IMR-90 (cell line): ENCODE measurements around the gene C1orf74. TPM values are rescaled to one million over a fixed set of nuclear protein-coding genes. Genes with fewer than 3 reads are reported as not detected.
A peak's percentile ranks its signal among the peaks of the same experiment; 100 is the strongest.

Experiments used
- ATAC-seq: fragments of 200-7000 bp; cut with Tn5 transposase; 2 replicates; pipeline ENCODE4 v1.9.1; 2020; ENCODE audit warnings: low read depth, mild to moderate bottlenecking, moderate library complexity
- BruUV-seq: library from RNA; stranded (reverse); fragments of 400-500 nt; replicated peaks from 2 replicates; lab custom pipeline; 2021; lab: Mats Ljungman, UMichigan
- CTCF ChIA-PET: fragments of 300-600 bp; formaldehyde crosslinking; extraction: SDS; loops from one replicate; lab custom pipeline; 2021; ENCODE audit warnings: antibody characterized with exemption; lab: Yijun Ruan, JAX
- POLR2A ChIA-PET: fragments of 300-600 bp; sonication (Branson Sonifier 250); formaldehyde crosslinking; loops from one replicate; lab custom pipeline; 2022; ENCODE audit warnings: antibody characterized with exemption; ENCODE audit not compliant: unreplicated experiment; lab: Charles Lee
- DNase-seq: peaks from one replicate; pipeline ENCODE4 v3.0.0; 2013
- H2AFZ ChIP-seq: replicated peaks from 2 replicates; pipeline ENCODE3; 2013; ENCODE audit warnings: low read length, mild to moderate bottlenecking; ENCODE audit not compliant: poor library complexity
- H2AK5ac ChIP-seq: 2 replicates; pipeline ENCODE4 v1.6.1; 2013; ENCODE audit warnings: low read depth, low read length, inconsistent platforms
- H2AK9ac ChIP-seq: replicated peaks from 2 replicates; pipeline ENCODE3; 2013; ENCODE audit warnings: mild to moderate bottlenecking, low read depth, low read length, moderate library complexity; ENCODE audit not compliant: poor library complexity
- H2BK120ac ChIP-seq: 2 replicates; pipeline ENCODE4 v1.6.1; 2013; ENCODE audit warnings: low read depth, low read length, inconsistent platforms
- H2BK15ac ChIP-seq: 3 replicates; pipeline ENCODE4 v1.6.1; 2013; ENCODE audit warnings: low read depth, low read length, inconsistent platforms
- H2BK20ac ChIP-seq: 2 replicates; pipeline ENCODE4 v1.6.1; 2013; ENCODE audit warnings: low read depth, mild to moderate bottlenecking, inconsistent platforms, low read length, moderate library complexity
- H2BK5ac ChIP-seq: 2 replicates; pipeline ENCODE4 v1.6.1; 2013; ENCODE audit warnings: mild to moderate bottlenecking, low read depth, low read length, inconsistent platforms; ENCODE audit not compliant: poor library complexity, severe bottlenecking
- H3K14ac ChIP-seq: replicated peaks from 2 replicates; pipeline ENCODE4 v1.6.1; 2013; ENCODE audit warnings: low read depth, low read length, inconsistent platforms
- H3K18ac ChIP-seq: 2 replicates; pipeline ENCODE4 v1.6.1; 2013; ENCODE audit warnings: low read depth, low read length, control low read depth
- H3K23ac ChIP-seq: 2 replicates; pipeline ENCODE4 v1.6.1; 2013; ENCODE audit warnings: low read depth, low read length, inconsistent platforms
- H3K27ac ChIP-seq: 2 replicates; pipeline ENCODE4 v1.5.1; 2013; ENCODE audit warnings: mild to moderate bottlenecking, control low read depth, low read length; ENCODE audit not compliant: insufficient read depth
- H3K27me3 ChIP-seq: 2 replicates; pipeline ENCODE4 v1.6.1; 2013; ENCODE audit warnings: low read length; ENCODE audit not compliant: control insufficient read depth, insufficient read depth
- H3K36me3 ChIP-seq: 2 replicates; pipeline ENCODE4 v1.6.1; 2013; ENCODE audit warnings: low read length, mixed read lengths; ENCODE audit not compliant: control insufficient read depth, insufficient read depth
- H3K4ac ChIP-seq: 2 replicates; pipeline ENCODE4 v1.6.1; 2013; ENCODE audit warnings: low read depth, low read length, inconsistent platforms
- H3K4me1 ChIP-seq: 2 replicates; pipeline ENCODE4 v1.6.1; 2013; ENCODE audit warnings: low read length, mixed read lengths; ENCODE audit not compliant: control insufficient read depth, insufficient read depth
- H3K4me2 ChIP-seq: 2 replicates; pipeline ENCODE4 v1.6.1; 2013; ENCODE audit warnings: low read depth, mild to moderate bottlenecking, control low read depth, low read length, moderate library complexity
- H3K4me3 ChIP-seq: 2 replicates; pipeline ENCODE4 v1.5.1; 2013; ENCODE audit warnings: low read depth, mild to moderate bottlenecking, control low read depth, low read length, moderate library complexity; ENCODE audit not compliant: insufficient read depth
- H3K56ac ChIP-seq: 2 replicates; pipeline ENCODE4 v1.6.1; 2013; ENCODE audit warnings: low read length, inconsistent platforms; ENCODE audit not compliant: insufficient read depth; ENCODE audit errors: extremely low read depth
- H3K79me1 ChIP-seq, 2 experiments: 2 replicates each; pipeline ENCODE4 v1.6.1; 2013; ENCODE audit warnings: low read length in 2 of 2, inconsistent platforms in 1 of 2, low read depth in 1 of 2
- H3K9ac ChIP-seq: 2 replicates; pipeline ENCODE4 v1.6.1; 2013; ENCODE audit warnings: low read depth, low read length, control low read depth
- H3K9me1 ChIP-seq: 2 replicates; pipeline ENCODE4 v1.6.1; 2013; ENCODE audit warnings: low read length, inconsistent platforms; ENCODE audit not compliant: insufficient read depth
- H3K9me3 ChIP-seq: 2 replicates; pipeline ENCODE4 v1.6.1; 2013; ENCODE audit warnings: low read length; ENCODE audit not compliant: control insufficient read depth, insufficient read depth
- H4K20me1 ChIP-seq: 2 replicates; pipeline ENCODE4 v1.6.1; 2013; ENCODE audit warnings: low read length, inconsistent platforms; ENCODE audit not compliant: insufficient read depth
- H4K5ac ChIP-seq: 2 replicates; pipeline ENCODE4 v1.6.1; 2013; ENCODE audit warnings: mild to moderate bottlenecking, low read depth, low read length, control low read depth
- H4K8ac ChIP-seq, 2 experiments: 2 replicates each; pipeline ENCODE4 v1.6.1; 2013; ENCODE audit warnings: low read depth in 2 of 2, low read length in 2 of 2, control low read depth in 1 of 2, inconsistent platforms in 1 of 2
- H4K91ac ChIP-seq: 2 replicates; pipeline ENCODE4 v1.6.1; 2013; ENCODE audit warnings: low read depth, low read length, inconsistent platforms; ENCODE audit not compliant: insufficient read depth
- CEBPB ChIP-seq: IDR thresholded peaks from 2 replicates; pipeline ENCODE4 v1.6.1; 2012; ENCODE audit warnings: low read depth, low read length, improper control_type of control experiment
- CHD1 ChIP-seq: IDR thresholded peaks from 2 replicates; pipeline ENCODE4 v1.6.1; 2012; ENCODE audit warnings: low read depth, low read length, improper control_type of control experiment
- WGBS, 2 experiments: methylation state at CpG; one replicate each; pipeline versions ENCODE4 v1.1.5 to v1.1.7; 2013; ENCODE audit warnings: missing lambda C conversion rate in 2 of 2; ENCODE audit not compliant: insufficient read length in 1 of 2; ENCODE audit errors: extremely low coverage in 2 of 2; 5-methylcytosine and 5-hydroxymethylcytosine counted together
- dilution Hi-C: fragments of 300-500 bp; cut with HindIII; formaldehyde crosslinking; loops from one replicate; pipeline ENCODE4 v1.14.3; 2018; ENCODE audit warnings: low sequenced_read_pairs; ENCODE audit not compliant: unreplicated experiment
- in situ Hi-C: fragments of 300-500 bp; cut with MboI; formaldehyde crosslinking; loops from 3 replicates; pipeline ENCODE4 v1.14.3; 2019; ENCODE audit warnings: low sequenced_read_pairs, inconsistent platforms, mixed read lengths
- intact Hi-C: fragments of 100-400 bp; cut with micrococcal nuclease; formaldehyde crosslinking; loops from 2 replicates; pipeline ENCODE4 v1.10.0; 2022
- polyA plus RNA-seq, 3 experiments: library from polyadenylated mRNA; depleted of rRNA; stranded (reverse); fragments of >200 nt; gene quantifications; 2 replicates each; pipeline ENCODE4 v1.2.3, GENCODE V29; 2012; ENCODE audit warnings: low replicate concordance in 1 of 3
- total RNA-seq: library from RNA; depleted of rRNA; stranded (reverse); fragments of >200 nt; gene quantifications from 2 replicates; pipeline ENCODE4 v1.2.3, GENCODE V29; 2012

The C1orf74 gene
- total and polyA plus RNA-seq, 2 of the 4 experiments (the other 2 are of a cell fraction): 1.1 to 4.3 TPM

- Histone ChIP-seq H3K4ac (no peak overlapping the region), H3K27me3 (no peaks in the 10 kb centered on the region), H3K4me3 (no peak overlapping the region), H3K9ac (no peak overlapping the region), H2AFZ (no peak overlapping the region), H3K4me2 (no peak overlapping the region), H3K36me3 (no peaks in the 10 kb centered on the region), H4K20me1 (no peaks in the 10 kb centered on the region), H3K9me3 (no peaks in the 10 kb centered on the region), H3K18ac (no peak overlapping the region), H3K27ac (no peak overlapping the region), H2AK5ac (no peak overlapping the region), H4K91ac (no peak overlapping the region), H3K56ac (no peak overlapping the region), H2BK5ac (no peak overlapping the region), H2AK9ac (no peak overlapping the region), H2BK15ac (no peak overlapping the region), H3K14ac (no peak overlapping the region), H4K5ac (no peak overlapping the region), H3K79me1 (no peaks in the 10 kb centered on the region), H3K23ac (no peak overlapping the region), H2BK120ac (no peak overlapping the region), H3K9me1 (0 out of 2 replicates have a peak, but pooled peaks cover 11% of the 10 kb centered on the region), H3K4me1 (peaks cover 5% of the 10 kb centered on the region; the same call in 1 of the 2 replicates), H4K8ac (no peak overlapping the region), H2BK20ac (no peak overlapping the region)
- intact Hi-C loops: loop anchor here (1.0 to 5.0 kb wide), 4 partner anchors 53 to 170 kb away; no protein-coding TSS in a partner anchor
- in situ Hi-C loops: no loop called here
- no CpG with 5 or more reads among the region's 4 CpGs for WGBS, 2 experiments
- DNase-seq (no peak), ATAC-seq (no peak)
- ChIA-PET CTCF (no interaction called here), POLR2A (no interaction called here)
- TF ChIP-seq CEBPB: peak; percentile 82
- TF ChIP-seq CHD1: no peak
- no TSS peak for BruUV-seq
- dilution Hi-C loops: no loop called here
Observed at GRCh38 chr1:209746451-209747165, 37.8 kb downstream of the C1orf74 start.
